CD4-positive, alpha-beta T cell treated with Interleukin-4 for 1 hour (primary cell): ENCODE results near the gene POU4F1.
"Not testable (repeated sequence)": the region's sequence is repeated elsewhere in the genome, so short reads cannot be mapped to it uniquely, and the experiment has no call there.

ENCODE experiments used
- DNase-seq, 2 donors: peaks; one replicate each; pipeline ENCODE4 v3.0.0-alpha.2; 2020 to 2022

POU4F1 gene, protein sequence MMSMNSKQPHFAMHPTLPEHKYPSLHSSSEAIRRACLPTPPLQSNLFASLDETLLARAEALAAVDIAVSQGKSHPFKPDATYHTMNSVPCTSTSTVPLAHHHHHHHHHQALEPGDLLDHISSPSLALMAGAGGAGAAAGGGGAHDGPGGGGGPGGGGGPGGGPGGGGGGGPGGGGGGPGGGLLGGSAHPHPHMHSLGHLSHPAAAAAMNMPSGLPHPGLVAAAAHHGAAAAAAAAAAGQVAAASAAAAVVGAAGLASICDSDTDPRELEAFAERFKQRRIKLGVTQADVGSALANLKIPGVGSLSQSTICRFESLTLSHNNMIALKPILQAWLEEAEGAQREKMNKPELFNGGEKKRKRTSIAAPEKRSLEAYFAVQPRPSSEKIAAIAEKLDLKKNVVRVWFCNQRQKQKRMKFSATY

DNA sequence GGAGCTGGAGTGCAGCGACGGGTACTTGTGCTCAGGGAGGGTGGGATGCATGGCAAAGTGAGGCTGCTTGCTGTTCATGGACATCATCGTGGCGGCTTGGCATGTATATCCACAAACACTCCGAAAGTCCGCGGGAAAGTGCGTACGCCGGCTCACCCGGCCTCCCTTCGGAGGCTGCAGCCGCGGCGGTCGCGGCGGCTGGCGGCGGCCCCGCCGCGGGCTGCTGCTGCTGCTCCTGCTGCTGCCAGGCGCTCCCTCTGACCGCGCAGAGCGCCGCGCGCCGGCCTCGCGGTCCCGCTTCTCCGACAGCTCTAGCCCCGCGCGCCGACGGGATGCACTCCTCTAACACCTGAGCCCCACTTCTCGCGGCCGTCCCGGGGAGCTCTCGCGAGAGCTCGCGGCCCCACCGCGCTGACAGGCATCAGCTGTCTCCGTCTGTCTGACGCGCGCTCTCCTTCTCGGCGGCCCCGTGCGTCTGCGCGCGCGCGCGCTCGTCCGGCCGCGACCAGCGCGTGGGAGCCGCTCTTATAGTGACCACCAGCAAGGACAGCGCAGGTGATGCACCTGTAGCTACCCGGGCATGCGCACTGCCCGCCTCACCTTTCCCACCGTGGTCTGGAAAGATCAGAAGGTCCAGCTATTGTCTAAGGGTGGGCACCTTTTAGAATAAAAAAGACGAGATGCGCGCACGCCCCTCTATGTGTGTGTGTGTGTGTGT is at the start of gene POU4F1:
TSS of gene POU4F1 (minus strand) at position 313 of the 718 bp plus-strand sequence. CDS start at position 87, 226 bp downstream.
- peak; percentile 62 to 64 for DNase-seq

DNA sequence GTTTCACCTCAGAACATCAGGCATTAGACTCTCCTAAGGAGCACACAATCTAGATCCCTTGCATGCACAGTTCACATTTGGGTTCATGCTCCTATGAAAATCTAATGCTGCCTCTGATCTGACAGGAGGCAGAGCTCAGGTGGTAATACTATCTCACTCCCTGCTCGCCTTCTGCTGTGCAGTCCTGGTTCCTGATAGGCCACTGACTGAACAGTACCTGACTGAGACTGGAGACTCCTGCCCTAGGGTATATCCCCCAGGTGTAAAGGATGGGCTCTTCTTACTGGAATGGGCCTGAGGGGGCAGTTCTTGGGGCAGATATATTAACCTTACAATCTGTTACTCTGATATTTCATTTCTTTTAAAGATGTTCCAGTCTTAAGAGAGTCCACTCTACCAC is 49.3 kb upstream of the POU4F1 start:
- DNase-seq: no peak

DNA sequence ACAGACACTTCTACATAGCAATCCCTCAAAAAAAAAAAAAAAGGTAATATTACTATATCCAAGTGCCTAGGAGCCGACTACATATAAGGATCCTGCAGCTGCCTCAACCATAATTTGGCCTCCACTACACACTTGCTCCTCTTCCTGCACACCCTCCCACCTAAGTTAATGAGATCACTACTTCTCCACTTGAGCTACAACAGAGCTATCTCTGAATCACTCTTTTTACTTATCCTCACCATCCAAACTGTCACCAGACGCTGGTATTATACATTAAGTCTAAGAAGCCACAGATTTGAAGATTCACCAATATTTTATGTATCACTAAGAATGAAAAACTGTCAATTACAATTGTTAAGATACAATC is 47.3 kb upstream of the POU4F1 start:
- no peak for DNase-seq

DNA sequence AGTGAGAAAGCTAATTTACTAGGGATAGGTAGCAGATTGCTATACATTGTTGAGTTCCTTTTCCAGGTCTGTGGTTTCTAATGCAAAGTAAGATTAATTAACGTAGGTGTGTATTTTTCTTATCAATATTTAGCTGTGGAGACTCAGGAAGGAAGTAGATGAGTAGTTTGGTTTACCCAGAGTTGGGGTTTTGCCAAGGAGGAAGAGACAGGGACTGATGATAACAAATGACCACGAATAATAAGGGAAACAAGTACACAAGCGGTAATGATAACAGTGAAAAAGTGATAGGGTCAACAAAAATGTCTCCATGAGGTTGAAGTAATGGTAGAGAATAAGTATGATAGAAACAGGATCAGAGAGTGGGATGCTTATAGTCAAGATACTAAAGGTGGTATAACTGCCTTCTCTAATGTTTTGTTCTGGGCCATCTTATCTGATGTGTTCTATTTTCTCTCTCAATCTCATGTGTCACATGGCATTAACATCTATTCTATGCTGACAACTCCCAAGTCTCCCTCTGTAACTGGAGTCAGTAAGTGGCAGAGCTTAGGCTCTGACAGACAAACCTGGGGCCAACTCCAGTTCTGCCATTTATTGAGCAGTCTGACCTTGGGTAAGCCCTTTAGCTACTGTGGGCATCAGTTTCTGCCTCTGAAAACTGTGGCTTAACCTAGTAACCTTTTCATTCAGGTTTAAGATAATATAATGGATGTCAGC is 46.8 kb upstream of the POU4F1 start:
- DNase-seq: peak in 1 of 2 donors; percentile 3

DNA sequence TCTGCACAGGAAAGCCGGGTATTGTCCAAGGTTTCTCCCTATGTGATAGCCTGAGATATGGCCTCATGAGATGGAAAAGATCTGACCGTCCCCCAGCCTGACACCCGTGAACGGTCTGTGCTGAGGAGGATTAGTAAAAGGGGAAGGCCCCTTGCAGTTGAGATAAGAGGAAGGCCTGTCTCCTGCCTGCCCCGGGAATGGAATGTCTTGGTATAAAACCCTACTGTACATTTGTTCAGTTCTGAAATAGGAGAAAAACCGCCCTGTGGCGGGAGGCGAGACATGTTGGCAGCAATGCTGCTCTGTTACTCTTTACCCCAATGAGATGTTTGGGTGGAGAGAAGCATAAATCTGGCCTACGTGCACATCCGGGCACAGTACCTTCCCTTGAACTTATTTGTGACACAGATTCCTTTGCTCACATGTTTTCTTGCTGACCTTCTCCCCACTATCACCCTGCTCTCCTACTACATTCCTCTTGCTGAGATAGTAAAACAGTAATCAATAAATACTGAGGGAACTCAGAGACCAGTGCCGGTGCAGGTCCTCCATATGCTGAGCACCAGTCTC is 43.8 kb upstream of the POU4F1 start:
- not testable (repeated sequence) for DNase-seq

DNA sequence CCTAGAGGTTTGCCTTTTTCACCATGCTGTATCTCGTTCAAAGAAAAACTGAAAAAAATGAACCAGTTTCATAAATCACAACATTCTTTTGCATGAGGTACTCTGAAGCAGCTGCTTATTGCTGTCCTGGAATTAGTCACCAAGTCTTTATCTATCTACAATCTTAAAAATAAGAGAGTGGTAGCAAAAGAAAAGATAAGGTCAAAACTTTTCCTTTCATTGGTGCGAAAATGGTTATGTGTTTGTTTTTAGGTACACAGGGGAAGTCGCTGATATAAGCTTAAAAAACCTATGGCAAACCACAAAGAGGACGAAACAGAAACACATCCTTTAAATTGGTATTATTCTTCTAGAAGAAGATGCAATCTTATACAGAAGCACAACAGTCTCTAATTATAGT is 34.9 kb upstream of the POU4F1 start:
- no peak for DNase-seq

DNA sequence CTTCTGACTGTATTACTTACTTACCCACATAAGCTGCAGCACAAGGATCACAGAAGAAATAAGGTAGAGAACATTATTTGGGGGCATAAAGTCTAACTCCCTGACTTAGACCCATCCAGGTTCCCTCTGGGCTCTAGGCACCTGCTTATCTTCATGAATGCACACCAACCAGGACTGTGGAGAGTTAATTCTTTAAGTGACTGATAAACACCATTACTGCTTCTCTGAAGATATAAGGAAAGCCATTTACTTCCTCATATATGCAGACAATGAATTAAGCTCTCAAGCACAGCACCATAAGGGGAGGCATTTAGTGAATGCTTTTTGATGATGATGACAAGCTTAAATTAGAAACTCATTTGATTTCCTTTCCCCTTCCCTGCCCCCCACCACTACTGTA is 33.1 kb upstream of the POU4F1 start:
- no peak for DNase-seq

DNA sequence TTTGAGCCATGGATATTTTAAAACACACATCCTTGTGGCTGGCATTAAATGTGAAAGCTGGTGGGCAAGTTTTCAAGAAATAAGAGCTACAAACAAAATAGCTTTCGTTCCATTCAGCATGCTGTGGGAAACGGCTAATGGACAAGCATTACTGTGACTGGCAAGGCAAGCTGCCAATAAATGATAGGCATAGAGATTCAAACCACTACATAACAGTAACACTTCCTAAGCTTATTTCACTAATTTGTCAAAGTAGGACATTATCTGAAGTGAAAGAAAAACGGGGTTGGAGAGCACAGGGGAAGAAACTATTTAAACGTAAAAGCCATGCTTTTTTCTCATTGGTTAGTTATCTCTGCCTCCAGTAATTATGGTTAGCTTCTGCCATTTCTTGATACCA is 29.6 kb upstream of the POU4F1 start:
- DNase-seq: no peak

DNA sequence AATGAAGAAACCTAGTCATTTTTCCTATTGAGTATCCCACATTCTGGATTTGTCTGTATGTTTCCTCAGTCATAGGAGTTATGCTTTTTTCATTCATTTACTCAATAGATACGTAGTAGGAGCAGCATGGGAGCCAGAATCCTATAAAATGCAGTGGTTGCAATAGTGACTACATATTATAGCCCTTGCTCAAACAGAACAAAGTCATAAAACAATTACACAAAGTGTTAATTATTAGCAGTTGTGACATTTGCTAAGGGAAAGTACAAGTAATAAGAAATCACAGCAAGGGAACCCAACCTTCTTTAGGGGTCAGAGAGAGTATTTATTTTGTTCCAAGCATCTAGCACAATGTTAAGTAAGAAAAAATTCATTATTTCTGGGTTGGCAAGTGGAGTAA is 27.7 kb upstream of the POU4F1 start:
- DNase-seq: no peak

DNA sequence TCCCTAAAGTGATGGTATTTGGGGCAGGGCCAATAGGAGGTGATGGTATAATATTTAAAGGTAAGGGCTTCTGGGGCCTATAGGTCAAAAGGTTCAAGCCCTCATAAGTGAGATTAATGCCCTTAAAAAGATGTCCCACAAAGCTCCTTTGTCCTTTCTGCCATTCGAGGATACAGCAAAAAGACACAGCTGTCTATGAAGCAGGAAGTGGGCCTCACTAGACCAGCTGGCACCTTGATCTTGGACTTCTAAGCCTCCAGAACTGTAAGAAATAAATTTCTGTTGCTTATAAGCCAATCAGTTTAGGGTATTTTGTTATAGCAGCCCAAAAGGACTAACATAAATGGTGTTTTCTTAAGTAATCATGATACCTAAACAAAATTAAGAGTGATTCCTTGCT is 27.2 kb upstream of the POU4F1 start:
- no peak for DNase-seq

DNA sequence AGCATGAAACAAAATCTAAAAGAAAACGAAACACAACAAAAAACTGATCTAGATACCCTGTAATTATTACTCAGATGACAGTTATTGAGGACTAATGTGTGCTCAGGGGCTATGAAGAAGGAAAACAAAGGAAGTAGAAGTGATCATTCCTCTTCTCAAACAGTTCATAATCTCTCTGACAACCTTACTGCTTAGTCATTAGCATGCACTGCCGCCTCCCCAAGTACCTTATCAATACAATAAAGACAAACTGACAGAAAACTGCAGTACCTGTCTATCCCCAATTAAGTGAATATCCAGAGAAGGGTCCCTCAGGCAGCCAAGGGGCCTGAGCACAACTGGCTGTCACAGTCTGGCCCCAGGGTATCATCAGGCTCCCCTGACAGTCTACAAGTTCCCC is 22.0 kb upstream of the POU4F1 start:
- no peak for DNase-seq

DNA sequence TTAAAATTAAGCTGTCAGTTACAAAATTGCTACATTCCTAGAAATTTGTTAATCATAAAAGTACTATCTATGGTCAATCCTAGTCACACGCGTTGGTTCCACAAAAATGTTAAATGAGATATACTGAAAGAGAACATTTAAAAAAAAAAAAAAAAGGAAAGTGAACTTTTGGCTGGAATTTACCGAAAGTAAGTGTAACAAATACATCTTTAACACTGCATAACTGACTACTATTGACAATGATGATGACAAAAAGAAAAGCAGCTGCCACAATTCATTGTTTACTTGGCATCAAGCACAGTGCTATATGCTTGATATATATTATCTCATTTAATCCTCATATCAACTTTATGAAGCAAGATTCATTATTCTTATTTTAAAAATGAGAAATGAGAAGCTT is 19.8 kb upstream of the POU4F1 start:
- DNase-seq: no peak

DNA sequence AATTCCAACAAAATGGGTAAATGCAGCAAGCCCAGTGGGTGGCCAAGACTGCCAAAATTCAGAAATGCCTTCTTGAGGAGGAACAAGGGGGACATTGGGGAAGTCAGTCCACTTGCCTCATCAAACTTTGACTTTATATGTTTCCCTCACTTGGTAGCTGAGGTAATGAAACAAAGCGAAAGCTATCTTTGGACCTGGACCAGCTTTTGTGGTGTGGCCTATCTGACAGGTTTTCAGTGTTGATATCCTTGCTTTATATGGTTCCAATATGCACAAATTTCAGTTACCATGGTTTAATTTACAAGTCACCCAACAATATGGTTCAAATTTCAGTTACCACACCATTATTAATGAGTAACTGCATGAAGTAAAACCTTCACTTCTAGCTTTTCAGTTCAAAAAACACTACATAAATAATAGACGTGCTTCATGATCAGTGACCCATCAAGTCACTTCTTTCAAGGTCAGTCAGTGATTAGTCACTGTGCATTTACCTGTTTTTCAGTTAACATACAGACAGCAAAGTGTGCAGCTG is 17.7 kb upstream of the POU4F1 start:
- no peak for DNase-seq

DNA sequence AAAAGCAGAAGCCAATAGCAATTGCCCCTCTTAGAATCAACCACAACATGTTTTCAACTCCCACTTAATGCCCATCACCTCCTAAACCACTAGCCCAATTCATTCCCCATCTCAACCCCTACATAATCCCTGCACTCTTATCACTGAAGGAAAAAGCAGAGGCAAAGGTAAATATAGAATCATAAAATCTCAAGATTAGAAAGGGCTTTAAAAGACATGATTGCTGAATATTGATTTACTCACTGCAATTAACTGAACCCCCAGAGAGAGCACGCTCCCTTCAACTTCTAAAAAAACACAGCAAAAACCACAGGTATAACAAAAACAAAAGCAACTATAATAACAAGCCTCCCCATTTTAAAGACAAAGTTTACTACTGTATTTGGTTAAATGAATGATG is 15.1 kb upstream of the POU4F1 start:
- DNase-seq: no peak

DNA sequence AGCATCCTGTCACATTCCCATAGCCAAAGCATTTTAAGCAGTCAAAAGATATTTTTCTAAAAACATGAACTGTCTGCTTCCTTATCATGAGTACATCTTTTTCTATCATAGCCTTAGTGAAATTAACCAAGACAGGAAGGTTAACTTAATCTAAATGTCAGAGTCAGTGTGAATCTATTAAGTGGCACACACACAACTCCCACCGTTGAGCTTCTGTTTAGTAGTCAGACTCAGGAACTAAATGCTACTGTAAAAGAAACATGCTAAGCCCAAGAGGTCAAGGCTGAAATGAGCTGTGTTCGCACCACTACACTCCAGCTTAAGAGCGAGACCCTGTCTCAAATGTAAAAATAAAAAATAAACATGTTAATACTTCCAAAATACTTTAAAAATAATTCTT is 7.7 kb upstream of the POU4F1 start:
- DNase-seq: no peak

DNA sequence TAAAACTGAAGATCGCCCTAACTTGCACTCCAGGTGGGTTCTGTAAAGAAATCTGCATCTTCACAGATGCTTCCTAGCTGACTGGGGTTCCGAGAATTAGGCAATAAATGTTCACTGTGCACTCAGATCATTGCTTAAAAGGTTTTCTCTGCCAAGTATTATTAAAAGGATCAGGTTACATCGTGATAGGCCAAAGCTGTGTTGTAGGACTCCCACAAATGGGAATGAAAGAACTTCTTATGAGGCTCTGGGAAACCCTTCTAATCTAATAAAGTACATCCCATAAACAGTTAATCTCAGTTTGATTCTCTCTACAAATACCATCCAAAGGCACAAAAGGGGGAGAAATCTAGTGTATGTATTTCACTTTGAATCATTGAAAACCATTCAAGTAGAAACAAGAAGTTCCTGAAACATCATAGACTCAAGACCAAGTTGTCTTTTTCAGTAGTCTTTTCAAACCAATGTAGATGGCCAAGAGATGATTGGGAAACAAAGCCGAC is 7.1 kb upstream of the POU4F1 start:
- no peak for DNase-seq

DNA sequence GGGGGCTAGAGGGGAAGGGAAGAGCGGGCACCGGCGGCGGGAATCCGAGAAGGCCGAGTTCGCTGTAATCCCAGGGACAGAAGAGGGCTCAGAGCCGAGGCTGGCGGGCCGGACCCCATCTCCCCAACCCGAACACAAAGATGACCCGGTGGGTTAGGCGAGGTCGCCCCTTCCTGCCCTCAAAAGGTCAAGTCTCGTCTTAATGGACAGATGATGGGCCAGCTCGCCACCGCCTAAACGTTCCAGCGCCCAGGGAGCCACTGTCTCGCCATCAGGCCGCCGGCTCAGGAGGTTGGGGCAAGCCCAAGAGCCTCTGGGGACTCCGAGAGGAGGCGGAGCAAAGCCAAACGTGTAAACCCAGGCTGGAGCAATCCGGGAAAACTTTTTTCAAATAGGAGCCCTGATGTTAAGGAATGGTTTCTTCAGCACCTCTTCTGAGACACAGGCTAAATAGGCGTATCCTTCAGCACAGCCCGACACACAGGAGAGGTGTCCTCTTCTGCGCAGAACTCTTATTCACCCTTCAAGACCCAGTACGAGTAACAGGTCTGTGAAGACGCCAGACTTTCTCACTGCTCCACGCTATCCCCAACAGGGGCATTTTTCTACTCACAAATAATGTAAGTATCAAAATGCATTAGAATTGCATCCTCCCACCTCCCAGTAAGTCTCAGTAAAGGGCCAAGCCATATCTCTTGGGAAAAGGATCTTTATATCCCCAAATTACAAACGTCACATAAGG is 6.3 kb upstream of the POU4F1 start:
- DNase-seq: no peak

DNA sequence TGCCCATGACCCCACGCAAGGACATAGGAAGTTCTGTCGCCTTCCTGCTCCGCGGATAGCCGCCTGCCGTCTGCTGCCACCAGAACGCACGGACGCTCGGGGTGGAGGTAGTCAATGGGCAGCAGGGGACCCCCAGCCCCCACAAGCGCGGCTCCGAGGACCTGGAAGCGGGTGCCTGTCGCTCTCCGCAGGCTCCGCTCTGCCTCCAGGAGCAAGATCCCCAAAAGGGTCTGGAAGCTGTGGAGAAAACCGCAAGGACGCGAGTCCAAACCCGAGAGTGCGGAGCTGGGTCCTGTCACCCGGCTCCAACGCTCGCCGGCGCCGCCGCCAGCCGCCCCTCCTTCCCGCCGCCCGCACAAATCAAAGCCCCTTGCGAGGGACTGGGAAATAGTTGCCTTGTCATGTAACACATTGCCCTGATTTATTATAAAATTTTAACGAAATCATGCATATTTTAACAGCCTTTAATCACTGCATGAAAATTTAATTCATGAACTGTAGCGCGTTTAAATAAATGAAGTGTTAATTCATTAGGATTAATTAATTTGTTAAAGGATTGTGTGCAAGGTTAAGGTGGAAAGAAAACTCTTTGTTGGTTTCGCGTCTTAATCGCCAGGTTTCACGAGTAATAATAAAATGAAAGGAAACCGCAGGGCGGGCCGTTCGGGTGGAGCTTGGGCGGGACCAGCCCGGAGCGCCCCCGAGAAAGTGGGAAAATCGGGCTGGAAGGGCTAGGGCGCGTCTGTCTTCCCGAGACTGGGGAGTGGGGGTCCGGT is 5.5 kb upstream of the POU4F1 start:
- no peak for DNase-seq

DNA sequence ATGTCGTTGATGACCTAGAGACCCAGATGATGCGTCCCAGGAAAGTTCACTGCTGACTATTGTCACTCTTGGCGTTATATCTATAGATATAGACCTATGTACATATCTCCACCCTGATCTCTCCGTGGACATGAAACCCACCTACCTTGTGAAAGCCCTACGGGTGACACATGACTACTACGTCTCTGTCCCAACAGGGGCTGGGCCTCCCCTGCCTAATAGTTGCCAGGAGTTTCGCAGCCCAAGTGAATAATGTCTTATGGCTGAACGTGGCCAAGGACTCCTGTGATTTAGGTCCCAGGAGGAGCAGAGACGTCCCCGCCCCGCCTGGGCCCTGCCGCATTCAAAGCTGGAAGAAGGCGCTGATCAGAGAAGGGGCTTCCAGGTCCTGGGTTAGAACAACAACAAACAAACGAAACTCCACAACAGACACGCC is 4.9 kb upstream of the POU4F1 start:
- DNase-seq: no peak

DNA sequence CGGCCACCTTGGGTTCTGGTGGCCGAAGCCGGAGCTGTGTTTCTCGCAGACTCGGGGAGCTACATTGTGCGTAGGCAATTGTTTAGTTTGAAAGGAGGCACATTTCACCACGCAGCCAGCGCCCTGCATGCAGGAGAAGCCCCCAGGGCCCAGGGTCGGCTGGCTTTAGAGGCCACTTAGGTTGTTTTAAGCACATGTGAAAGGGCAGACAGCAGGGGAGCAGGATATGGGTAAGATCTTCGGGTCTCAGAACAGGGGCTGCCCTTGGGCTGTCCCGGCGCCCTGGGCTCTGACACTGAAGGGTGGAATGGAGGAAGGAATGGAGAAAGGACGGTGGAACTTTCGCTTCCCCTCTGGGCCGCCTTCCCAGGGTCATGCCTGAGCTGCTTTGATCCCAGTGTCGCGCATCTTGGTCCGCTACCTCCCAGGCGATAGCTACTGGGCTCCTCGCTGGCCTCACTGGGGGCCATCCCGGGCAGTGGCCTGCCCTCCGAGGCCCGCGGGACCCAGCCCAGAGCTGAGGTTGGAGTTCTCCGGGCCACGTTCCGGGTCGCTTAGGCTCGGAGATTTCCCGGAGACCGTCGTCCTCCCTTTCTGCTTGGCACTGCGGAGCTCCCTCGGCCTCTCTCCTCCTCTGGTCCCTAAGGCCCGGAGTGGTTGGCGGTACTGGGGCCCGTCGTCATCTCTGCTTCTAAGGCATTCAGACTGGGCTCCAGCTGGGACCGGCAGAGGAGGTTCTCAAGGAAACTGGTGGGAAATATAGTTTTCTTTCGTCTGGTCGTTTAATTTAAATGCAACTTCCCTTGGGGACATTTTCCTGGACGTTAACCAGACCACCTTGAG is 4.3 kb upstream of the POU4F1 start:
- no peak for DNase-seq
